Skeletal muscle satellite cell (primary cell): Measurements from ENCODE around the gene MINK1.
"Not testable (repeated sequence)": the region's sequence is repeated elsewhere in the genome, so short reads cannot be mapped to it uniquely, and the experiment has no call there.

Experiments used
- H3K27me3 ChIP-seq: 2 replicates; pipeline ENCODE4 v1.7.0; 2013; ENCODE audit warnings: low read length; ENCODE audit not compliant: control insufficient read depth, insufficient read depth
- H3K36me3 ChIP-seq: 2 replicates; pipeline ENCODE4 v1.7.0; 2013; ENCODE audit warnings: mild to moderate bottlenecking, control low read depth, low read length; ENCODE audit not compliant: insufficient read depth
- H3K4me1 ChIP-seq: 2 replicates; pipeline ENCODE4 v1.7.0; 2013; ENCODE audit warnings: low read length; ENCODE audit not compliant: control insufficient read depth, insufficient read depth
- H3K4me2 ChIP-seq: 2 replicates; pipeline ENCODE4 v1.7.0; 2013; ENCODE audit warnings: mild to moderate bottlenecking, low read length
- H3K4me3 ChIP-seq: 2 replicates; pipeline ENCODE4 v1.7.0; 2013; ENCODE audit warnings: low read length
- H3K9ac ChIP-seq: 2 replicates; pipeline ENCODE4 v1.7.0; 2013; ENCODE audit warnings: mild to moderate bottlenecking, low read depth, low read length, moderate library complexity
- H3K9me3 ChIP-seq: replicated peaks from 2 replicates; pipeline ENCODE4 v1.7.0; 2013; ENCODE audit warnings: mild to moderate bottlenecking, control low read depth, low read length

Gene MINK1

DNA sequence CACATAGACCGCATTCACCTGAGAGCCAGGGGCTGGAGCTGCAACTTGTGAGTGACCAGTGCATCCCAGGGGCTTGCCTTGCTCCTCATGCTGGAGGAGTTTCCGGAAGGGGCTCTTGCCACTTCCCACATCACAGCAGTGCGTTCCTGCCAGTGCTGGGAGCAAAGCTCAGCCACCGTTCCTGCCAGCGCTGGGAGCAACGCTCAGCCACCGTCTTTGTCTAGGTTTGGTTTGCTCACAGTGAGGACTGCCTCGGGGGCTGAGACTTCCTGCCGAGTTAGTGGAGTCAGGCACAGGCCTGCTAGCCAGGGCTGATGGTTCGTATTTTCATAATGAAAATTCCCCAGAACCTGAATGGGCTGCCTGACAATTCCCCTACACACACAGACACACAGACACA is 75.2 kb downstream of the MINK1 start:
- peak overlapping the region; percentile 53 for H3K9ac ChIP-seq
- no peak overlapping the region for H3K4me3 ChIP-seq
- H3K36me3 ChIP-seq: no peaks in the 10 kb centered on the region
- no peaks in the 10 kb centered on the region for H3K9me3 ChIP-seq
- H3K27me3 ChIP-seq: peaks cover 3% of the 10 kb centered on the region
- H3K4me1 ChIP-seq: peaks cover 14% of the 10 kb centered on the region
- peak overlapping the region; percentile 65 for H3K4me2 ChIP-seq

DNA sequence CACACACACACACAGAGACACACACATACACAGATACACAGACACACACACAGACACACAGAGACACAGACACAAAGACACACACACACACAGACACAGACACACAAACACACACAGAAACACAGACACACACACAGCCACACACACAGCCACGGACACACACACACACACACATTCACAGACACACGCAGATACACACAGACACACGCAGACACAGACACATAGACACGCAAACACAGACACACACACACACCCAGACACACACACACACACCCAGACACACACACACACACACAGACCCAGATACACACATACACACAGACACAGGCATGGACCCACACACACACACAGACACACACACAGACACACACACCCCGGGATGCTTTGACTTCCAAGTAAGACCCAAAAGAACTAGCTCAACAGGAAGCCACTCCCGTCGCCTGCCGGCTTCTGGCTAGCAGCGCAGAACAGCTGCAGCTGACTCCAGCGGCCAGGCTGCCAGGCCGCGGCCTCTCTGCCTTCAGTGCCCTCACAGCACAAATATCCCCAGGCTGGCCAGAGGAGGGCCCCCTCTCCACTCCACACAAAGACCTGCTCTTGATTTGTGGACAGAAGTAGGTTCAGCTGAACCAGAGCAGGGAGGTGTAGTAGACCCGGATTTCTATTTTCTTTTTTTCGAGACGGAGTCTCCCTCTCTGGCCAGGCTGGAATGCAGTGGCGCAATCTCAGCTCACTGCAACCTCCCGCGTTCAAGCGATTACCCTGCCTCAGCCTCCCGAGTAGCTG is 75.8 kb downstream of the MINK1 start:
- peaks cover 3% of the 10 kb centered on the region for H3K27me3 ChIP-seq
- no peaks in the 10 kb centered on the region for H3K36me3 ChIP-seq
- H3K9me3 ChIP-seq: no peaks in the 10 kb centered on the region
- H3K4me2 ChIP-seq: peak overlapping the region; percentile 65
- peaks cover 12% of the 10 kb centered on the region for H3K4me1 ChIP-seq
- H3K4me3 ChIP-seq: peak overlapping the region; percentile 19
- H3K9ac ChIP-seq: peak overlapping the region; percentile 53

DNA sequence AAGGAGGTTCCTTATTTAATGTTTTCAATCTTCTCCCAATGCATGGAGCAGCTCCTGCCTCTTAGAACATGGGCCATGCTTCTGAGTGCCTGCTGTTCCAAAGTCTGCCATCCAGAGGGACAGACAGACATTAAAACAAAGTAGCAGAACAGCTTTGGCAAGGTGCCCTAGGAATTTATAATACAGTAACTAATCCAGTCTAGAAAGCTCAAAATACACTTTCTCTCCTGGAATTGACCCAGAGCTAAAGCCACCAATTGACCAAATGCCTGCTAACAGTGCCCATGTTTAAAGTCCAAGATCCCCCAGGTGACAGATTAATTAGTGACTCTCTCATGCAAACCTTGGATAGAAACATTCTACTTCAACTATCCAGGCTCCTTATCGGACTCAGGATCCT is 80.9 kb downstream of the MINK1 start:
- peaks cover 5% of the 10 kb centered on the region for H3K4me1 ChIP-seq
- no peak overlapping the region for H3K4me2 ChIP-seq
- H3K9me3 ChIP-seq: no peaks in the 10 kb centered on the region
- H3K27me3 ChIP-seq: no peaks in the 10 kb centered on the region
- H3K9ac ChIP-seq: no peak overlapping the region
- H3K4me3 ChIP-seq: no peak overlapping the region
- no peaks in the 10 kb centered on the region for H3K36me3 ChIP-seq

DNA sequence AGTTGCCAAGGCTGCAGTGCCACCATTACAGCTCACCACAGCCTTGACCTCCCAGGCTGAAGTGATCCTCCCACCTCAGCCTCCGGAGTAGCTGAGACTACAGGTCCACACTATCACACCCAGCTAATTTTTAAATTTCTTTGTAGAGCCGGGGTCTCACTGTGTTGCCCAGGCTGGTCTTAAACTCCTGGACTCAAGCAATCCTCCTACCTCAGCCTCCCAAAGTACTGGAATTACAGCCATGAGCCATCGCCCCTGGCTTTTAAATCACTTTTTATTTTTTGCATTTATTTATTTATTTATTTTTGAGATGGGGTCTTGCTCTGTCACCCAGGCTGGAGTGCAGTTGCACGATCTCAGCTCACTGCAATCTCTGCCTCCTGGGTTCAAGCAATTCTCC is 81.4 kb downstream of the MINK1 start:
- H3K4me2 ChIP-seq, H3K9me3 ChIP-seq, H3K4me1 ChIP-seq, H3K27me3 ChIP-seq, H3K9ac ChIP-seq, H3K36me3 ChIP-seq, H3K4me3 ChIP-seq: not testable (repeated sequence)

DNA sequence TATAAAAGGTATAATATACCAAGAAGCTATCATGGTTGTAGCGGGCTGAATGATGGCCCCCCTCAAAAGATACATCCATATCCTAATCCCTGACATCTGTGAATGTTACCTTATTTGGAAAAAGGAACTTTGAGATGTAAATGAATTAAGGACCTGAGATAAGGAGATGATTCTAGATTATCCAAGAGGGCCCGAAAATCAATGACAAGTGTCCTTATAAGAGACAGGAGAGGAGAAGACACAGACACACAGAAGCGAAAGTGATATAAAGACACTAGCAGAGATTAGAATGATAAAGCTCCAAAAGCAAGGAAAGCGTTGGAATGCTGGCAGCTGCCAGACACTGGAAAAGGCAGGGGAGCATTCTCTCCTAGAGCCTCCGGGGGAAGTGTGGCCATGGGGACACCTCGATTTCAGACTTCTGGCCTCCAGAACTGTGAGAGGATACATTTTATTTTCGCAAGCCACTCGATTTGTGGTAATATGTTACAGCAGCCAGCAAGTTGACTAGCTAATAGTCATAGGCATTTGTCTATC is 86.4 kb downstream of the MINK1 start:
- H3K4me1 ChIP-seq: peaks cover 8% of the 10 kb centered on the region
- no peaks in the 10 kb centered on the region for H3K27me3 ChIP-seq
- no peak overlapping the region for H3K4me3 ChIP-seq
- H3K4me2 ChIP-seq: no peak overlapping the region
- H3K36me3 ChIP-seq: no peaks in the 10 kb centered on the region
- H3K9me3 ChIP-seq: no peaks in the 10 kb centered on the region
- H3K9ac ChIP-seq: no peak overlapping the region

DNA sequence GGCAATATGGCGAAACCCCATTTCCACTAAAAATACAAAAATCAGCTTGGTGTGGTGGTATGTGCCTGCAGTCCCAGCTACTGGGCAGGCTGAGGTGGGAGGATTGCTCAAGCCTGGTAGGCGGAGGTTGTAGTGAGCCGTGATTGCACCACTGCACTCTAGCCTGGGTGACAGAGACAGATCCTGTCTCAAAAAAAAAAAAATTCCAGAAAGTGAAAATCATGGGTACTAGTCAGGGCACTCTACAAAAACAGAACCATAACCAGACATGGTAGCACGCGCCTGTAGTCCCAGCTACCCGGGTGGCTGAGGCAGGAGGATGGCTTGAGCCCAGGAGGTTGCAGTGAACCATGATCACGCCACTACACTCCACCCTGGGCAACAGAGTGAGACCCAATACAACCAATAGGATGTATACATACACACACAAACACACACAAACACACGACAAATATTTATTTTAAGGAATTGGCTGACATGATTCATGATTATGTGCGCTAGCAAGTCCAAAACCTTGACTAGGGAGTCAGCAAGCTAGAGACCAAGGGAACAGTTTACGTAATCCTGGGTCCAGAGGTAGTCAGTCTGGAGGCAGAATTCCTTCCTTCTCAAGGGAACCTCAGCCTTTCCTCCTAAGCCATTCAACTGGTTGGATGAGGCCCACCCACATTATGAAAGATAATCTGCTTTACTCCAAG is 87.4 kb downstream of the MINK1 start:
- no peaks in the 10 kb centered on the region for H3K9me3 ChIP-seq
- no peaks in the 10 kb centered on the region for H3K36me3 ChIP-seq
- no peak overlapping the region for H3K4me2 ChIP-seq
- no peak overlapping the region for H3K9ac ChIP-seq
- no peak overlapping the region for H3K4me3 ChIP-seq
- peaks cover 8% of the 10 kb centered on the region for H3K4me1 ChIP-seq
- no peaks in the 10 kb centered on the region for H3K27me3 ChIP-seq

DNA sequence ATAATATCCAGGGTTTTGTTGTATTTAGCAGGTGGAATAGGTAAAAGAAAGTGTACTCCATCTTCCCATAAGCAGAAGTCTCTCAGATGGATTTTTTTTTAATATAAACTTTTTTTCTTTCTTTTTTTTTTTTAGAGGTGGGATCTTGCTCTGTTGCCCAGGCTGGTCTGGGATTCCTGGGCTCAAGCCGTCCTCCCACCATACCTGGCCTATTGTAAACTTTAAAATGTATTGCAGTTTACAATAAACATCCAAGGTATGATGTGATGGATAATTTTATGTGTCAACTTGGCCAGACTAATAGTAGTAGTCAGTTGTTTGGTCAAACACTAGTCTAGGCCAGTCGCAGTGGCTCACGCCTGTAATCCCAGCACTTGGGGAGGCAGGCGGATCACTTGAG is 88.2 kb downstream of the MINK1 start:
- Histone ChIP-seq H3K27me3 (no peaks in the 10 kb centered on the region), H3K9me3 (no peaks in the 10 kb centered on the region), H3K4me3 (no peak overlapping the region), H3K4me1 (peaks cover 8% of the 10 kb centered on the region), H3K9ac (no peak overlapping the region), H3K36me3 (no peaks in the 10 kb centered on the region), H3K4me2 (no peak overlapping the region)

DNA sequence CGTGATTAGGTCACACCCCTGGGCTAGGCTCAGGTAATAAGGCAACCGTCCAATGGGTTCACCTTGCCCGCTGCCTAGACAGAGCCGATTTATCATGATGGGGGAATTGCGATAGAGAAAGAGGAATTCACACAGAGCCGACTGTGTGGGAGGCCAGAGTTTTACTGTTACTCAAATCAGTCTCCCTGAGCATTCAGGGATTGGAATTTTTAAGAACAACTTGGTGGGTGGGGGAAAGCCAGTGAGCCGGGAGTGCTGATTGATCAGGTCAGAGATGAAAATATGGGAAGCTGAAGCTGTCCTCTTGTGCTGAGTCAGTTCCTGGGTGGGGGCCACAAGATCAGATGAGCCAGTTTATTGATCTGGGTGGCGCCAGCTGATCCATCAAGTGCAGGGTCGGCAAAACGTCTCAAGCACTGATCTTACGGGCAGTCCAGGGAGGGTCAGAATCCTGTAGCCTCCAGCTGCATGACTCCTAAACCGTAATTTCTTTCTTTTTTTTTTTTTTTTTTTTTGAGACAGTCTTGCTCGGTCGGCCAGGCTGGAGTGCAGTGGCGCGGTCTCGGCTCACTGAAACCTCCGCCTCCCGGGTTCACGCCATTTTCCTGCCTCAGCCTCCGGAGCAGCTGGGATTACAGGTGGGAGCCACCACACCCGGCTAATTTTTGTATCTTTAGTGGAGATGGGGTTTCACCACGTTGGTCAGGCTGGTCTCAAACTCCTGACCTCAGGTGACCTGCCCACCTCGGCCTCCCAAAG is 93.6 kb downstream of the MINK1 start:
- H3K9me3 ChIP-seq: not testable (repeated sequence)

DNA sequence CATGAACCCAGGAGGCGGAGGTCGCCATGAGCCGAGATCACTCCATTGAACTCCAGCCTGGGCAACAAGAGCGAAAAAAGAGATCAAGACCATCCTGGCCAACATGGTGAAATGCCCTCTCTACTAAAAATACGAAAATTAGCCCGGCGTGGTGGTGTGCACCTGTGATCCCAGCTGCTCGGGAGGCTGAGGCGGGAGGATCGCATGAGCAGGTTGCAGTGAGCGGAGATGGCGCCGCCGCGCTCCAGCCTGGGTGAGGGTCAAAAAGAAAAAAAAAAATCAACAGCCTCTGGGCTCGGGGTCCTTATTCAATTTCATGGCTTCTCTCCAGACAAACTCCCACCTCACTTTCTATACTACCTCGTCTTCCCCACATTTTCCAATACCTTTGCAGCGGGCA is 95.7 kb downstream of the MINK1 start:
- Histone ChIP-seq H3K4me1 (peaks cover under 1% of the 10 kb centered on the region), H3K4me3 (no peak overlapping the region), H3K9ac (no peak overlapping the region), H3K27me3 (no peaks in the 10 kb centered on the region), H3K9me3 (no peaks in the 10 kb centered on the region), H3K36me3 (peaks cover 3% of the 10 kb centered on the region), H3K4me2 (no peak overlapping the region)

More for the DNA sequence above, 93.6 kb downstream of the MINK1 start:
- H3K4me2 ChIP-seq, H3K9ac ChIP-seq, H3K27me3 ChIP-seq, H3K4me1 ChIP-seq, H3K4me3 ChIP-seq, H3K36me3 ChIP-seq: not testable (repeated sequence)

DNA sequence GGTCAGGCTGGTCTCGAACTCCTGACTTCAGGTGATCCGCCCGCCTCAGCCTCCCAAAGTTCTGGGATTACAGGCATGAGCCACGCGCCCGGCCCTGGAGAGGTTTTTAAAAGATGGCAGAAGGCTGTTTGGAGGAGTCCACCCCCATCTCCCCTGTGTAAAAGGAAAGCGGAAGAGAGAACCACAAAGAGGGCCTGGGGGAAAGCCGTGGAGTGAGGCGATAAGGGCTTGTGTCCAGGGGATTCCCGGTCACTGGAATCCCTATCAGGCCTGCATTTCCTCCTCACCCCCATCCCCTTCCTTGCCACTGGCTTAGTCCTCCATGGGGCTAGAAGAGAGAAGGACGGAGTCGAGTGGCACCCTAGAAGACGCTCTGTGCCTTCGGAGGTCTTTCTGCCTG is 98.8 kb downstream of the MINK1 start, which contains the start of gene GP1BA:
Gene GP1BA (plus strand): TSS at position 315 of the 400 bp plus-strand sequence. CDS start 328 bp downstream, outside the sequence.
- Histone ChIP-seq H3K4me1 (peaks cover 8% of the 10 kb centered on the region), H3K4me2 (no peak within 1 kb of the TSS), H3K36me3 (peaks cover 8% of the 10 kb centered on the region), H3K9ac (no peak within 1 kb of the TSS), H3K27me3 (no peaks in the 10 kb centered on the region), H3K4me3 (no peak within 1 kb of the TSS), H3K9me3 (no peaks in the 10 kb centered on the region)

DNA sequence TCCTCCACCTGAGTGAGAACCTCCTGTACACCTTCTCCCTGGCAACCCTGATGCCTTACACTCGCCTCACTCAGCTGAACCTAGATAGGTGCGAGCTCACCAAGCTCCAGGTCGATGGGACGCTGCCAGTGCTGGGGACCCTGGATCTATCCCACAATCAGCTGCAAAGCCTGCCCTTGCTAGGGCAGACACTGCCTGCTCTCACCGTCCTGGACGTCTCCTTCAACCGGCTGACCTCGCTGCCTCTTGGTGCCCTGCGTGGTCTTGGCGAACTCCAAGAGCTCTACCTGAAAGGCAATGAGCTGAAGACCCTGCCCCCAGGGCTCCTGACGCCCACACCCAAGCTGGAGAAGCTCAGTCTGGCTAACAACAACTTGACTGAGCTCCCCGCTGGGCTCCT is 99.6 kb downstream of the MINK1 start:
- H3K4me2 ChIP-seq: no peak overlapping the region
- no peak overlapping the region for H3K4me3 ChIP-seq
- peaks cover 8% of the 10 kb centered on the region for H3K4me1 ChIP-seq
- no peaks in the 10 kb centered on the region for H3K9me3 ChIP-seq
- H3K27me3 ChIP-seq: no peaks in the 10 kb centered on the region
- no peak overlapping the region for H3K9ac ChIP-seq
- peaks cover 15% of the 10 kb centered on the region for H3K36me3 ChIP-seq
